Transverse colon (tissue), 4 donors: ENCODE measurements around the gene DLGAP3. TPM values are rescaled to one million over a fixed set of nuclear protein-coding genes. Genes with fewer than 3 reads are reported as not detected.
A peak's percentile ranks its signal among the peaks of the same experiment; 100 is the strongest.

ENCODE experiments used
- DNase-seq: peaks from one replicate; pipeline ENCODE4 v3.0.0-alpha.2; 2019
- H3K27ac ChIP-seq, 4 donors: fragments of 200-600 bp; sonication (generic); 2 replicates each; pipeline ENCODE4 v1.5.1; 2016 to 2018; ENCODE audit warnings: inconsistent platforms in 4 of 4
- H3K27me3 ChIP-seq: fragments of 200-600 bp; sonication (generic); 2 replicates; pipeline ENCODE4 v1.5.1; 2017; ENCODE audit warnings: inconsistent platforms
- H3K36me3 ChIP-seq, 4 donors: fragments of 200-600 bp; sonication (generic); 2 replicates each; pipeline ENCODE4 v1.5.1; 2017 to 2019; ENCODE audit warnings: inconsistent platforms in 4 of 4
- H3K4me1 ChIP-seq, 4 donors: fragments of 200-600 bp; sonication (generic); 2 replicates each; pipeline ENCODE4 v1.5.1; 2017 to 2020; ENCODE audit warnings: inconsistent platforms in 4 of 4
- H3K4me3 ChIP-seq, 4 donors: fragments of 200-600 bp; sonication (generic); 1 replicate in 1 of 4; 2 replicates in 3 of 4; pipeline versions ENCODE4 v1.5.1 to v1.6.1; 2017 to 2019; ENCODE audit warnings: inconsistent platforms in 4 of 4
- H3K9me3 ChIP-seq, 2 donors: fragments of 200-600 bp; sonication (generic); 2 replicates each; pipeline ENCODE4 v1.5.1; 2017 to 2019; ENCODE audit warnings: inconsistent platforms in 2 of 2
- EP300 ChIP-seq: sonication (generic); formaldehyde crosslinking; IDR thresholded peaks from one replicate; pipeline ENCODE4 v1.6.1; 2017; ENCODE audit warnings: antibody characterized with exemption, low read depth
- POLR2A ChIP-seq: fragments of 450-650 bp; IDR thresholded peaks from one replicate; pipeline ENCODE4 v1.6.1; 2016; ENCODE audit warnings: antibody characterized with exemption, mild to moderate bottlenecking, moderate library complexity
- POLR2AphosphoS5 ChIP-seq, 3 donors: sonication (generic); formaldehyde crosslinking; IDR thresholded peaks; one replicate each; pipeline ENCODE4 v1.6.1; 2016; ENCODE audit warnings: antibody characterized with exemption in 3 of 3
- WGBS, 2 donors: methylation state at CpG; one replicate each; pipeline ENCODE4 v1.1.5; 2018; ENCODE audit warnings: low coverage in 1 of 2; 5-methylcytosine and 5-hydroxymethylcytosine counted together
- in situ Hi-C, 4 donors: fragments of 200-750 bp; cut with MboI; loops; one replicate each; pipeline versions ENCODE4 v1.15.0 to v1.15.1; 2017; ENCODE audit warnings: low sequenced_read_pairs in 3 of 4, low pct_ligation_motif_present in 1 of 4, low pct_unique_long_range_greater_than_20kb in 1 of 4
- intact Hi-C: fragments of 100-400 bp; cut with DNase I; formaldehyde crosslinking; loops from one replicate; pipeline ENCODE4 v1.15.1; 2023; ENCODE audit warnings: low total_unique reads
- total RNA-seq, 4 donors: library from RNA; depleted of rRNA; stranded (reverse); fragments of >200 nt; gene quantifications; one replicate each; pipeline ENCODE4 v1.1.0, GENCODE V29; 2016
- TF ChIP-seq, protein P1 (sequence below), 5 experiments: fragments of 200-600 bp in 3 of 5; fragments of 450-650 bp in 2 of 5; sonication (generic) in 3 of 5; IDR thresholded peaks; 1 replicate in 2 of 5; 2 replicates in 3 of 5; pipeline ENCODE4 v1.5.1; 2016 to 2017; ENCODE audit warnings: antibody characterized with exemption in 5 of 5, inconsistent platforms in 3 of 5, mild to moderate bottlenecking in 2 of 5, moderate library complexity in 1 of 5

The DLGAP3 gene
- total RNA-seq, 4 donors from 2014 or later, result 0.14 to 1.4 (median 0.64) TPM

DNA sequence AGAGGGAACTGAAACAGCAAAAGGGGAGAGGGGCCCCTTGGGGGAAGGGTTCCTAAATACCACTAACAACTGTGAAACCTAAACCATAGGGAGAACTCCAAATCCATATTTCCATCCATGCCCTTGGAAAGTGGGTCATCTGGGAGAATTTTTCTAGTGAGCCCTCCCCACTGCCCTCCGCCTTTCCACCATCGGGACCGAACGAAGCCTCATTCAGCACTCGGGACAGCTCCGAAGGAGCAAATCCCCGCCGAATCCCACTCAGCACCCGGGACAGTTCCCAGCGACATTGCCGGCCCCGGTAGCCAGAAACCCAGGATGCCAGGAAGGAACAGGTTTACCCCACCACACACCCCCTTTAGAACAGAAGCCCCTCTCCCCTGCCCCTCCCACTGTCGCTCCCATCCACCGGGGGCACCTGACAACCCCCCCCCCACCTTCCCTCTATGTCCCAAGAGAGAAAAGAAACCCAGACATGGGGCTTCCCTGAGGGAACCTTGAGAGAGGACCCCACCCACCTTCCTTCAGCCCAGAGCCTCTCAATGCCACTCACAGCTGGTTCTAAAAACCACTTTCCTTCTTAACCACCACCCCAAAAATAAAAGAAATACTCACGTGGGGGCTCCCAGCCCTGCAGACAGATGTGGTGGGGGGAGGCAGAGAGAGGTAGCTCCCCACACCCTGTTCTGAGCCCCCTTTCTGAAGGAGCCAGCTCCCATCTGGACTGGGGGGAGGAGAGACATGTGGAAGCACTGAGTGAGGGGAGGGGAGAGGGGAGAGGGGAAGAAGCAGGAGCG lies 4.5 kb downstream of the DLGAP3 start:
- Histone ChIP-seq H3K9me3 (no peaks in the 10 kb centered on the region), H3K27me3 (peaks cover 73% of the 10 kb centered on the region), H3K36me3 (no peaks in the 10 kb centered on the region), H3K27ac (no peak overlapping the region), H3K4me3 (no peak overlapping the region), H3K4me1 (peaks cover 3 to 6% (median 5%) of the 10 kb centered on the region in 4 donors)
- intact Hi-C loops (no loop called here), in situ Hi-C loops (no loop called here)
- TF ChIP-seq POLR2A (no peak), POLR2AphosphoS5 (IDR thresholded peaks at IDR 0.05) (no peak), EP300 (no peak)
- TF ChIP-seq, protein P1, sequence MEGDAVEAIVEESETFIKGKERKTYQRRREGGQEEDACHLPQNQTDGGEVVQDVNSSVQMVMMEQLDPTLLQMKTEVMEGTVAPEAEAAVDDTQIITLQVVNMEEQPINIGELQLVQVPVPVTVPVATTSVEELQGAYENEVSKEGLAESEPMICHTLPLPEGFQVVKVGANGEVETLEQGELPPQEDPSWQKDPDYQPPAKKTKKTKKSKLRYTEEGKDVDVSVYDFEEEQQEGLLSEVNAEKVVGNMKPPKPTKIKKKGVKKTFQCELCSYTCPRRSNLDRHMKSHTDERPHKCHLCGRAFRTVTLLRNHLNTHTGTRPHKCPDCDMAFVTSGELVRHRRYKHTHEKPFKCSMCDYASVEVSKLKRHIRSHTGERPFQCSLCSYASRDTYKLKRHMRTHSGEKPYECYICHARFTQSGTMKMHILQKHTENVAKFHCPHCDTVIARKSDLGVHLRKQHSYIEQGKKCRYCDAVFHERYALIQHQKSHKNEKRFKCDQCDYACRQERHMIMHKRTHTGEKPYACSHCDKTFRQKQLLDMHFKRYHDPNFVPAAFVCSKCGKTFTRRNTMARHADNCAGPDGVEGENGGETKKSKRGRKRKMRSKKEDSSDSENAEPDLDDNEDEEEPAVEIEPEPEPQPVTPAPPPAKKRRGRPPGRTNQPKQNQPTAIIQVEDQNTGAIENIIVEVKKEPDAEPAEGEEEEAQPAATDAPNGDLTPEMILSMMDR (IDR thresholded peaks at IDR 0.05), result no peak
- peak; percentile 37 for DNase-seq
- WGBS, 2 donors, result 8% methylated on average over 12 of the region's 16 CpGs; no CpG with 5 or more reads in 1 of the 2 donors

DNA sequence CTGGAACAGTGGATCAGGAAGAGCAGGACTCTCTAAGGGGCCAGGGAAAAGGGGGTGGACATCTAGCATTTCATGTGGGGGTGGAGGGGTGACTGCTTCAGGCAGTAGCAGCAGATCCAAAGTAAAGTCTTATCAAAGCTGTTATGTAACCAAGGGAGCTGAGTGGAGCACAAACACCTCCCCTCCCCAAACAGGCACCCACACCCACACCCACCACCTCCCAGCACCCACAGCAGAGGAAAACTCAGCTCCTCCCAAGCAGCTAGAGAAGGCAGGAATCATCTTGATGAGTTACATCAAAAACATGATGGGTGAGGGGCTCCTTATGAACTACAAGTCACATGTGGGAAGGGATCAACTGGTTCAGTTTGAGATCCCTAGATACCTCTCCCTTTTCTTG lies 6.0 kb downstream of the DLGAP3 start:
- DNase-seq, result no peak
- intact Hi-C loops, result no loop called here
- no peak for TF ChIP-seq EP300
- TF ChIP-seq POLR2AphosphoS5 (IDR thresholded peaks at IDR 0.05), result no peak
- no peak for TF ChIP-seq POLR2A
- TF ChIP-seq, protein P1 (IDR thresholded peaks at IDR 0.05), result no peak
- Histone ChIP-seq H3K4me3 (no peak overlapping the region), H3K36me3 (no peaks in the 10 kb centered on the region), H3K27ac (no peak overlapping the region), H3K9me3 (no peaks in the 10 kb centered on the region), H3K4me1 (no peaks in the 10 kb centered on the region), H3K27me3 (peaks cover 69% of the 10 kb centered on the region)
- in situ Hi-C loops, result no loop called here

DNA sequence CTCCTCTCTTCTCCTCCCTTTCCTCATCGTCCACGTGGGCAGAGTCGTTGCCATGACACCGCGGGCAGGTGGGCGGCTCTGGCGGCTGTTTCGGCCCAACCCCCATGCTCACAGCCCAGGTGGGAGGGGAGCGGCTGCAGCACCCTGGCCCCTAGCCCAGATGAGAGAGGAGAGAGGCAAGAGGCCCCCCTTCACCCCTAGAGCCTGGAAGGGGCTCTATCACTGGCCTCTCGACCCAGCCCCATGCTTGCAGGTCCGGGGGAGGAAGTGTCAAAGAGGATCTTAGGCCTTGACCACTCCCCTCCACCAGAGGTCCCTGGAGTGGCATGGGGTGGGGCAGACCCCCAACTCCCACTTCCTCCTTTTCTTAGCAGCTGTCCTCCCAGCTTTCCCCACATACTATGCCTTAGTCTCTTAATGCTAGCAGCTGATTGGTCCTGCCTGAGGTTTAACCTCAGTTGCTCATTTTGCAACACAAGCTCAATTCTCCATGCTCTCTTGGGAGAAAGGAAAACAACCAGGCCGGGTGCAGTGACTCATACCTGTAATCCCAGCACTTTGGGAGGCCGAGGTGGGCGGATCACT lies 10.4 kb downstream of the DLGAP3 start:
- Histone ChIP-seq H3K9me3 (no peaks in the 10 kb centered on the region), H3K4me3 (no peak overlapping the region), H3K27me3 (peaks cover 40% of the 10 kb centered on the region), H3K36me3 (no peaks in the 10 kb centered on the region), H3K4me1 (no peaks in the 10 kb centered on the region), H3K27ac (no peak overlapping the region)
- TF ChIP-seq, protein P1 (IDR thresholded peaks at IDR 0.05), result no peak
- no peak for TF ChIP-seq POLR2A
- TF ChIP-seq POLR2AphosphoS5 (IDR thresholded peaks at IDR 0.05), result no peak
- TF ChIP-seq EP300, result no peak
- intact Hi-C loops, result no loop called here
- in situ Hi-C loops, result no loop called here
- WGBS, 2 donors, result 12 to 20% methylated on average over 1 to 14 of the region's 14 CpGs
- no peak for DNase-seq

DNA sequence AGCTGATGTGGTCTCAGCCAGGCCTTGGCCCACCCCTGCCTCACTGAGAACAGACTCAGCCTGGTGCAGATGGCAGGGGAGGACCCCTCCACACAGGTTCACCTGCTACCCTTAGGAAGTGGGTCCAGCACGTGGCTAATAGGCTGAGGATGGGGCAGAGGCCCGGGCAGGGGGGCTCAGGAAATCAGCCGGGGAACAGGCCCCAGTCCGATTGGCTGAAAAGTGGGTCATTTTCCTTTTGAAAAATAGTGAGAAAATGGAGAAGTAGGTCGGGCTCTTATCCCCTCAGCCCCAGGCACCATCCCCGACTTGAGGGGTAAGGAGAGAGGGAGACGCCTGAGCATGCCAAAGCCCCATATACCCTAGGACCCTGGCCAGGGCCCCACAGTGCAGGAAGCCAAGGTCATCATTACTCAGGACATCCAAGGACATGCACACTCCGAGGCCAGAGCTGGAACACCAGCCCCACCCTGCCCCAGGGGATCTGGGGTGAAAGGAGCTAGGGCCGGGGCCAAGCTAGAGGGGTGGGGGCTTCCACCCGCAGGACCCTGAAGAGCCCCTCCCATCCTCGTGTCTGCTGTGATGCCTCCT lies 11.0 kb downstream of the DLGAP3 start:
- WGBS, 2 donors, result 20 to 28% methylated on average over 1 to 11 of the region's 11 CpGs
- Histone ChIP-seq H3K27ac (no peak overlapping the region), H3K9me3 (no peaks in the 10 kb centered on the region), H3K4me3 (no peak overlapping the region), H3K36me3 (no peaks in the 10 kb centered on the region), H3K4me1 (no peaks in the 10 kb centered on the region), H3K27me3 (peaks cover 35% of the 10 kb centered on the region)
- DNase-seq, result no peak
- intact Hi-C loops, result no loop called here
- in situ Hi-C loops, result no loop called here
- no peak for TF ChIP-seq POLR2A
- TF ChIP-seq, protein P1 (IDR thresholded peaks at IDR 0.05), result no peak
- no peak for TF ChIP-seq EP300
- TF ChIP-seq POLR2AphosphoS5 (IDR thresholded peaks at IDR 0.05), result no peak
